Thoracic aorta (tissue), 2 donors: ENCODE data around the gene GPAT2. TPM values are rescaled to one million over a fixed set of nuclear protein-coding genes. Genes with fewer than 3 reads are reported as not detected.
"Not testable (repeated sequence)": the region's sequence is repeated elsewhere in the genome, so short reads cannot be mapped to it uniquely, and the experiment has no call there.

ENCODE experiments used
- ATAC-seq: fragments of 150-250 bp; one replicate; pipeline ENCODE4 v1.8.0; 2017; ENCODE audit warnings: low read depth; ENCODE audit not compliant: insufficient number of reproducible peaks, low FRiP score
- DNase-seq: peaks from one replicate; pipeline ENCODE4 v3.0.0-alpha.2; 2020; ENCODE audit warnings: low spot score
- H3K27ac ChIP-seq, 2 donors: fragments of 200-600 bp; sonication (generic); 1 replicate in 1 of 2; 2 replicates in 1 of 2; pipeline ENCODE4 v1.5.1; 2016; ENCODE audit warnings: mild to moderate bottlenecking in 2 of 2, moderate library complexity in 2 of 2
- H3K27me3 ChIP-seq: fragments of 200-600 bp; sonication (generic); replicated peaks from 2 replicates; pipeline ENCODE4 v1.6.0; 2016; ENCODE audit warnings: mild to moderate bottlenecking; ENCODE audit not compliant: insufficient read depth
- H3K36me3 ChIP-seq: fragments of 200-600 bp; sonication (generic); one replicate; pipeline ENCODE4 v1.5.1; 2016
- H3K4me1 ChIP-seq, 2 donors: fragments of 200-600 bp; sonication (generic); 1 replicate in 1 of 2; 2 replicates in 1 of 2; pipeline versions ENCODE4 v1.5.1 to v1.6.0; 2016; ENCODE audit warnings: low read depth in 2 of 2, mild to moderate bottlenecking in 1 of 2; ENCODE audit not compliant: control insufficient read depth in 1 of 2
- H3K4me3 ChIP-seq: fragments of 200-600 bp; sonication (generic); 2 replicates; pipeline ENCODE4 v1.5.1; 2016; ENCODE audit warnings: mild to moderate bottlenecking
- H3K9me3 ChIP-seq: fragments of 200-600 bp; sonication (generic); 2 replicates; pipeline ENCODE4 v1.5.1; 2016
- CTCF ChIP-seq: fragments of 200-600 bp; sonication (generic); IDR thresholded peaks from one replicate; pipeline ENCODE4 v1.5.1; 2019; ENCODE audit warnings: antibody characterized with exemption
- total RNA-seq, 2 donors: library from RNA; depleted of rRNA; stranded (reverse); fragments of >200 nt; gene quantifications; one replicate each; pipeline versions ENCODE4 v1.1.0 to v1.2.3, GENCODE V29; 2016

Gene GPAT2
- total RNA-seq, 2 donors from 2014 or later: 6.9 TPM

GRCh38 chr2:96022701-96023447, 11.8 kb downstream of the GPAT2 start:
- not testable (repeated sequence) for H3K27ac ChIP-seq, H3K4me1 ChIP-seq, ATAC-seq, H3K36me3 ChIP-seq, H3K9me3 ChIP-seq, H3K27me3 ChIP-seq, H3K4me3 ChIP-seq
- peak; percentile 71 for TF ChIP-seq CTCF
- DNase-seq: peak; percentile 19

GRCh38 chr2:96022126-96022525, 12.6 kb downstream of the GPAT2 start:
- not testable (repeated sequence) for H3K36me3 ChIP-seq, H3K4me3 ChIP-seq, DNase-seq, H3K9me3 ChIP-seq, H3K4me1 ChIP-seq, ATAC-seq, H3K27ac ChIP-seq, H3K27me3 ChIP-seq

GRCh38 chr2:96021142-96021541, 13.6 kb downstream of the GPAT2 start:
- ATAC-seq, H3K4me3 ChIP-seq, H3K9me3 ChIP-seq, H3K4me1 ChIP-seq, H3K27ac ChIP-seq, H3K36me3 ChIP-seq, H3K27me3 ChIP-seq, DNase-seq: not testable (repeated sequence)

- ATAC-seq, H3K36me3 ChIP-seq, H3K4me1 ChIP-seq, H3K9me3 ChIP-seq, H3K27me3 ChIP-seq, H3K4me3 ChIP-seq, H3K27ac ChIP-seq, DNase-seq: not testable (repeated sequence)
These were observed 14.7 kb downstream of the GPAT2 start for GRCh38 chr2:96019909-96020590.

- ATAC-seq, H3K4me3 ChIP-seq: not testable (repeated sequence)
These were observed 18.4 kb downstream of the GPAT2 start for GRCh38 chr2:96016321-96016720.

GRCh38 chr2:96012792-96013264, 21.9 kb downstream of the GPAT2 start:
- H3K9me3 ChIP-seq, ATAC-seq, H3K36me3 ChIP-seq, H3K4me3 ChIP-seq, H3K27me3 ChIP-seq, H3K27ac ChIP-seq, DNase-seq: not testable (repeated sequence)
- H3K4me1 ChIP-seq: peaks cover 4 to 19% of the 10 kb centered on the region in 2 donors

More at GRCh38 chr2:96016321-96016720, 18.4 kb downstream of the GPAT2 start:
- H3K4me1 ChIP-seq: peaks cover 0 to 12% of the 10 kb centered on the region in 2 donors
- not testable (repeated sequence) for DNase-seq, H3K27me3 ChIP-seq, H3K36me3 ChIP-seq, H3K27ac ChIP-seq, H3K9me3 ChIP-seq

- not testable (repeated sequence) for H3K4me3 ChIP-seq, H3K9me3 ChIP-seq, H3K36me3 ChIP-seq, ATAC-seq, H3K27me3 ChIP-seq, DNase-seq
- peak overlapping the region; percentile 35 to 50 for H3K27ac ChIP-seq
- H3K4me1 ChIP-seq: peaks cover 4 to 19% of the 10 kb centered on the region in 2 donors
These were observed 22.5 kb downstream of the GPAT2 start for GRCh38 chr2:96012086-96012791.

- Histone ChIP-seq H3K4me1 (peaks cover 4 to 19% of the 10 kb centered on the region in 2 donors), H3K27ac (peak overlapping the region; percentile 53 to 61)
- not testable (repeated sequence) for ATAC-seq, DNase-seq, H3K27me3 ChIP-seq, H3K4me3 ChIP-seq, H3K9me3 ChIP-seq, H3K36me3 ChIP-seq
These were observed 23.6 kb downstream of the GPAT2 start for GRCh38 chr2:96011129-96011455.

GRCh38 chr2:96010320-96011128, 24.2 kb downstream of the GPAT2 start:
- H3K27ac ChIP-seq: peak overlapping the region; percentile 63 to 70
- not testable (repeated sequence) for H3K27me3 ChIP-seq, H3K9me3 ChIP-seq, H3K36me3 ChIP-seq
- peaks cover 4 to 19% of the 10 kb centered on the region in 2 donors for H3K4me1 ChIP-seq
- peak; percentile 88 for ATAC-seq
- peak overlapping the region; percentile 80 for H3K4me3 ChIP-seq
- peak; percentile 84 for DNase-seq

- not testable (repeated sequence) for H3K9me3 ChIP-seq, ATAC-seq, DNase-seq, H3K36me3 ChIP-seq, H3K27me3 ChIP-seq
- Histone ChIP-seq H3K4me3 (peak overlapping the region; percentile 80), H3K4me1 (peaks cover 4 to 19% of the 10 kb centered on the region in 2 donors), H3K27ac (peak overlapping the region; percentile 63 to 70)
These were observed 24.9 kb downstream of the GPAT2 start for GRCh38 chr2:96009833-96010232.
